ENCODE results near the gene ABCG1.

Gene ABCG1

GRCh38 chr21:42233067-42233961, 14.4 kb downstream of the ABCG1 start:
- peak; percentile 79 for DNase-seq

DNA sequence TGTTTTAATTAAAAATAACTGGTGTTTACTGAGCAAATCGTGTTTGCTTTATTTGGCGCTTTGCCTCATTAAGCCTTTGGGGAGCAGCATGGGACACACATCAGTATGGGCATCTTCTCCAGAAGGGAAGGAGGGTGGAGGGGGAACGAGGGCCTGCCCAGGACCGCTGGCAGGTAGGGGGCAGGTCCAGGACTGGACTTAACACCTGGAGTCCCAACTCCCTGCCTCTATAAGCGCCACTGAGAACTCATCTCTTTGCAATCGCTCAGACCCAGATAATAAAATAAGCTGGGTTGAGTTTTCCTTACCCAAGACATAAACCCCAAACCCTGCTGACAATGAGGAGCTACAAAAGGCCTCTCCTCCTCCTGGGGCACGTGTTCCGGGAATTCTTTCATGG, 15.1 kb downstream of the ABCG1 start:
- peak; percentile 43 for DNase-seq

- DNase-seq, result peak; percentile 93
Observed at GRCh38 chr21:42234464-42235241, 15.7 kb downstream of the ABCG1 start.

DNA sequence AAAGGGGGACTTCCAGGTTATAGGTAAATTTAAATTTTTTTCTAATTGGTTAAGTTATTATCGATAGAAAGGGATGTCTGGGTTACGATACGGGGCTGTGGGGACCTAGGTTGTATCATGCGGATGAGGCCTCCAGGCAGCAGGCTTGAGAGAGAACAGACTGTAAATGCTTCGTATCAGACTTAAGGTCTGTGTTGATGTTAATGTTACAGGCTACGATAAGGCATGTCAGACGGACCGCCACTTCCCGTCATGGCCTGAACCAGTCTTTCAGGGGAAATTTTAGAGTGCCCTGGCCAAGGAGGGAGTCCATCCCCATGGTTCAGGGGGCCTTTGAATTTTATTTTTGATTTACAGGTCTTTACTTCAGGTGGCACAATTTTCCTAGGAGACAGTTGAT, 16.7 kb downstream of the ABCG1 start:
- no peak for DNase-seq

- no peak for DNase-seq
Observed at GRCh38 chr21:42236014-42236413, 17.1 kb downstream of the ABCG1 start.

- no peak for DNase-seq
Observed at GRCh38 chr21:42236693-42237092, 17.8 kb downstream of the ABCG1 start.

GRCh38 chr21:42237161-42237560, 18.2 kb downstream of the ABCG1 start:
- no peak for DNase-seq

DNA sequence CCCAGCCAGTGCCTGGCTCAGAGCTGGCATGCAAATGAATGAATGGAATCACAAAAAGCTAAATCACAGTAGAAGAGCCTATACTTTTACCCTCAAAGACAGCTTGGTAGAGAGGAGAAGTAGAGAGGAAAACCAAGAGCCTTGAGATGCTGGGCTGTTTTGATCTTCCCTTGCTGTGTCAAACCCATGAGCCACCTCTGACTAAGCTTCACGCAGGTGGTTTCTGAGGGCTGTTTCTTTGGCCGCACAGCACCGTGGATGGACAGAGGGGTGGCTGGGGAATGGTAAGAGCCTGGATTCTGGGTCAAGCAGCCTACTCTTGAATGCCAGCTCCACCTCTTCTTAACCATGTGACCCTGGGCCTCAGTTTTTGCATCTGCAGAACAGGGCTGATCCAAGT, 18.6 kb downstream of the ABCG1 start:
- DNase-seq, result no peak

GRCh38 chr21:42238185-42238934, 19.4 kb downstream of the ABCG1 start:
- DNase-seq, result no peak

GRCh38 chr21:42239556-42239955, 20.6 kb downstream of the ABCG1 start:
- DNase-seq, result no peak

DNA sequence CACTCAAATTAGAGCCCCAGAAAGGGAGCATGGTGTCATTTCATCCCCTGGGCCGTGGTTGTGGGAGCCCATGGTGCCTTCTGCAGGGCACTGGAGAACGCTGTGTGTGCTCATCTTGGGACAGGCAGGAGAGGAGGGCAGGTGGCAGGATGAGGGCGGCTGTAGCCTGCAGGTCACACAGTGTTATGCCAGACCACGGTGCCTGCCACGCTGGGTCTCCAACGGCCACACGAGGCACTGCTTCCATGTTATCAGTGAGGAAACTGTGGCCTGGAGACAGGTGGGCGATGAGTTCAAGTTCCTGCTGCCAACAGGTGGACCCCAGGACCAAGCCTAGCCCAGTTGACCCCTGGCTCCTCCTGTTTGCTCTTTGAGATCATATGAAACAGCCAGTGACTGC, 21.0 kb downstream of the ABCG1 start:
- DNase-seq, result no peak

DNA sequence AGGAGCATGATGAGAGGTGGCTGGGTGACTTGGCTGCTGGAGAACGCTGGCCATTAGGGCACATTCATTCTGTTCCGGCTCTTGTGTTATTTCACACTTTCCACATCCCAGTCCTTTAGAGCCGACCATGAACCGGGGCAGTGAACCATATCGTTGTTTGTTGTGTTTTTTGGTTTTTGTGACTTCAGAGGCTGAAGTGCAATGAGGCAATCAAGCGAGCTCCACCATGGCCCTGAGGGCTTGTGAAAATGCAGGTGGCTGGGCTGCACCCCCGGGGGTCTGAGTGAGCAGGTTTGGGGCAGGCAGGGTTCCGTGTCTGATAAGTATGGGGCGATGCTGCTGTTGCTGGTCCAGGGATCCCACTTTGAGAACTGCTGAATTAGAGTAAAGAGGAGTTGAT, 23.7 kb downstream of the ABCG1 start:
- DNase-seq, result no peak

GRCh38 chr21:42243026-42243425, 24.1 kb downstream of the ABCG1 start:
- no peak for DNase-seq

DNA sequence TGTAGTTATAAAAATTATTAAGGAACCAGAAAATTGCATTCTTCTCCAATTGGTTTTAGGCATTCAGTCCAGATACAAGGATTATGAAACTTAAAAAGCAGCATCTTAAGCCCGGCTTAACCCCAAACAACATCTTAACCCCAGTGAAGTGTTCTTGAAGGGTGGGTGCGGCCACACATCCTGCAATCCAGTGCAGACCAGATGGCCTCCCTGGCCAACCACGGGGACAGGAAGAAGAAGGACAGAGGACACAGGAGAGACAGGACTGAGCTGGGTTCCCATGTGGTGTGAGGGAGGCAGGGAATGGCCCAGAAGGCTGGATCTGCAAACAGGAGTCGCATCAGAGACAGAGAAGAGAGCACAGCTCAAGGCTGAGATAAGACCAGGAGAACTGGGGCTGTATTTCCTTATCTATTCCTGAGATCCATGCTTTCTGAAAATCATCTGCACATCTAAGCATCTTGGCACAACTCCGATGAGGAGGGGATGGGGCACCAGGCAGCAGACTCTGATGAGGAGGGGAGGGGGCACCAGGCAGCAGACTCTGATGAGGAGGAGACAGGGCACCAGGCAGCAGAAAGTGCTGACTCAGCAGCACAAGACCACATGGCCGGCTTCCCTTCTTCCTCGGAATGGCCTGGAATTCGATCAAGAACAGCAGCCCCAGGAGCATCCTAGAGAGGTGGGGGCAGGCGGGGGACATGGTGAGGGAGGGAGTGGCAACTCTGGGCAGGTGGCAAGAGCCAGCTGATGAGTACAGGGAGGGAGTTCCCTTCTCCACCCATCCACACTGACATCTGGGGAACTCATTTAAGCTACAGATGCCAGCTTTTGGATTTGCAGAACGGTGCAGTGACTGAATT, 26.6 kb downstream of the ABCG1 start:
- peak; percentile 80 for DNase-seq

DNA sequence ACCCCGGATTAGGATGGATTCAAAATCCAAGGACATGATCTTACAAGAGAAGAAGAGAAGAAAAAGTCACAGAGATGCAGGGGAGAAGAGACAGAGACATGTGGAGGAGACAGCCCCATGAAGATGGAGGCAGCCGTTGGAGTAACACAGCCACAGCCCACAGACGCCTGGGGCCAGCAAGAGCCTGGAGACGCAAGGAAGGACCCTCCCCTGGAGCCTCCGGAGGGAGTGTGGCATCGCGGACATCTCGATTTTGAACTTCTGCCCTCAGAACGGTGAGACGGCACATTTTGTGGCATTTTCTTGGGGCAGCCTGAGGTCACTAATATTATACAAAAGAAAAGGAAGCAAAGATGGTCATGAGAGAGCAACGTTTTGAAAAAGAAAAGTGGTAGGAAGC, 28.8 kb downstream of the ABCG1 start:
- DNase-seq, result no peak

- DNase-seq, result no peak
Observed at GRCh38 chr21:42248241-42248640, 29.3 kb downstream of the ABCG1 start.

DNA sequence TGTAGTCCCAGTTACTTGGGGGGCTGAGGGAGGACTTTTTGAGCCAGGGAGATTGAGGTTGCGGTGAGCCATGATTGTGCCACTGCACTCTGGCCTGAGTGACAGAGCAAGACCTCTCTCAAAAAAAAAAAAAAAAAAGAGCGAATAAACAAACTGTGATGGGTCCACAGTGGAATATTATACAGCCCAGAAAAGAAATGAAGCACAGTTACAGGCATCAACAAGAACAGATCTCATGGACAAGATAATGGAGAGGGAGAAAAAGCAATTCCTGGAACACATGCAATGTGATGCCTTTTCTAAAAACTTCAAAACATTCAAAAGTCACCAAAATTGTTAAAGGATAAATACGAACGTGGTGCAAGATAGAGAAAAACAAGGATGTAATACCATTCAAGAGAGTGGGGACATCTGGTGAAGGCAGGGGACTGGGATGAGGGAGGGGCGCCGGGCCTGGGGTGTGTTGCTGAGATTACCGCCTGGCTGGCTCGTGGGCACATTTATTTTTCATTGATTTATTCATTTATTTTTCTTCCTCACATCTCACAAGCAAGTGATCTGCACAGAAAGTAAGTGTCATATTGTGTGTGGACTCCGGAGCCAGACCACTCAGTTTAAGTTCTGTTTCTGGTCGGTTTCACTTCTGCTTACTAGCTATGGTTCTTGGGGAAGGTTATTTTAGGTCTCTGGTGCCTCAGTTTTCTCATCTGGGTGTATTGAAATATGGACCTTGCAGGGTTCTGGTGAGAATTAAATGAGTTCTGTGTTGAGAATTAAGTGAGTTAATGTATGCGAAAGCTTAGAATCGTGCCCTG, 30.1 kb downstream of the ABCG1 start:
- no peak for DNase-seq

DNA sequence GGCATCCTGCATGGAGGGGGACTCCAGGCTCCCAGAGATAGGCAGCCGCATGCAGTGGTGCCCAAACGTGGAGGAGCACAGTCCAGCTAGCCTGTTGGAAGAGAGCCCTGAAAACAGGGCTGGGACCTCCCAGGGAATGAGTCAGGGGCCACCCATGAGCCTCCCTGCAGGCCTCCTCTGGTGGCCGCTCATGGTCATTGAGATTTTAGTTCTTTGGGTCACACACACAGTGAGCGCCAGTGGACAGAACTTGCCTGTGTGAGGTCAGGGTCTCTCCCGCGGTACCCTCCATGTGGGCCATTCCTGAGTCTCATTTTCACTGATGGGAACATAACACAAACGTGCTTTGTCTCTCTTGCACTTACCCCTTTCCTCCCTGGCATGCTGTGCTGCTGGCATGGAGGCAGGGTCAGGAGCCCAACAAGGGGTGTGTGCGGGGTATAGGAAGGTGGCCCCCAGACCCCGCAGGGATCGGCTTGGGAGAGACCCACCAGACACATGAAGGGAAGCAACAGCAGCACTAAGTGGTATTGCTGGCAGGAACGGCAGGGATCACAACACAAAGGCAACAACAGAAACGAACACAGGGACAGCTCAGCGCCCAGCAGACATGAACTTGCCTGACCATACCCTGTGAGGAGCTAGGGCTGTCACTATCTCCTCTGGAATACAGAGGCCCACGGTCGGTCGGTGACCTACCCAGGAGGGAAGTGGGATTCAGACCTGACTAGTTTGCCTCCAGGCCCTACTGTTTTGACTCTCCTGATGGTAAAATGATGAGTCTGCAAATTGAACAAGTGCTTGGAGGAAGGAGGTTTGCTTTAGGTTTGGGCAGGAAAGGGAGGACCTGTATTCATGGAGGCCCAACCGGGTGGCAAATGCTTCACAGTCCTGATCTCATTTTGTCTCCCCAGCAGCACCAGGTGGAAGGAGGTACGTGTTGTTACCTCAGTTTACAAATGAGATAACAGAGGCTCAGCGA, 31.8 kb downstream of the ABCG1 start:
- DNase-seq, result no peak

GRCh38 chr21:42251654-42252324, 32.8 kb downstream of the ABCG1 start:
- peak; percentile 45 for DNase-seq

DNA sequence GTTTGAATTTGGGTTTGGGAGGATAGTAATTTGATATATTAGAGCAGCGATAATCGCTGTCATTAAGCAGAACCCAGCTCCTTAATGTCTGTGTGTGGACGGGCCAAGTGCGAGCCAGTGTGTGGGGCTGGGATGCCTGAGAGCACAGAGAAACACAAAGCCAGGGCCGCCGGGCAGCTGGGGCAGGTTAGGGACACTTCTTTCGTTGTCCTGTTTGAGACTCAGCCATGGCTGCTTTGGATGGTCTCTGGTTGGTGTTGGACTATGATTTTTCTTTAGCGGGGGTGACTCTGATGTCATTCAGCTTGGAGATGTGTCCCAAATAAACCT, 33.4 kb downstream of the ABCG1 start:
- no peak for DNase-seq

Measured in NCI-H69 (cell line).